Peyer's patch (tissue), 4 donors: ENCODE measurements around the gene ELOVL2. TPM values are rescaled to one million over a fixed set of nuclear protein-coding genes. Genes with fewer than 3 reads are reported as not detected.
"Not testable (repeated sequence)": the region's sequence is repeated elsewhere in the genome, so short reads cannot be mapped to it uniquely, and the experiment has no call there.

Experiments
- DNase-seq, 3 donors: peaks; one replicate each; pipeline ENCODE4 v3.0.0-alpha.2; 2017 to 2019
- H3K27ac ChIP-seq, 4 donors: fragments of 200-600 bp; sonication (generic); one replicate each; pipeline ENCODE4 v1.5.1; 2016 to 2019
- H3K27me3 ChIP-seq, 2 donors: fragments of 200-600 bp; sonication (generic); one replicate each; pipeline ENCODE4 v1.5.1; 2019
- H3K36me3 ChIP-seq, 3 donors: fragments of 200-600 bp; sonication (generic); one replicate each; pipeline ENCODE4 v1.5.1; 2016 to 2019
- H3K4me1 ChIP-seq, 4 donors: fragments of 200-600 bp; sonication (generic); one replicate each; pipeline ENCODE4 v1.5.1; 2016 to 2019
- H3K4me3 ChIP-seq, 4 donors: fragments of 200-600 bp; sonication (generic); 1 replicate in 3 of 4; 2 replicates in 1 of 4; pipeline ENCODE4 v1.5.1; 2016 to 2019; ENCODE audit warnings: mild to moderate bottlenecking in 1 of 4
- H3K9me3 ChIP-seq, 4 donors: fragments of 200-600 bp; sonication (generic); one replicate each; pipeline ENCODE4 v1.5.1; 2016 to 2019; ENCODE audit warnings: mild to moderate bottlenecking in 1 of 4
- POLR2A ChIP-seq, 2 donors: fragments of 450-650 bp; IDR thresholded peaks; one replicate each; pipeline ENCODE4 v1.5.1; 2017; ENCODE audit warnings: antibody characterized with exemption in 2 of 2, mild to moderate bottlenecking in 2 of 2, moderate library complexity in 2 of 2
- total RNA-seq, 4 donors: library from RNA; depleted of rRNA; stranded (reverse); fragments of >200 nt; gene quantifications; one replicate each; pipeline ENCODE4 v1.1.0, GENCODE V29; 2016
- TF ChIP-seq, protein P1 (sequence below), 6 experiments: fragments of 450-650 bp in 4 of 6; fragments of 200-600 bp in 2 of 6; sonication (generic) in 1 of 6; IDR thresholded peaks; one replicate each; pipeline ENCODE4 v1.5.1; 2017 to 2019; ENCODE audit warnings: antibody characterized with exemption in 6 of 6, mild to moderate bottlenecking in 3 of 6, moderate library complexity in 1 of 6

ELOVL2 gene
- total RNA-seq, 4 donors from 2014 or later: 0.18 to 0.27 TPM; not detected in 2

DNA sequence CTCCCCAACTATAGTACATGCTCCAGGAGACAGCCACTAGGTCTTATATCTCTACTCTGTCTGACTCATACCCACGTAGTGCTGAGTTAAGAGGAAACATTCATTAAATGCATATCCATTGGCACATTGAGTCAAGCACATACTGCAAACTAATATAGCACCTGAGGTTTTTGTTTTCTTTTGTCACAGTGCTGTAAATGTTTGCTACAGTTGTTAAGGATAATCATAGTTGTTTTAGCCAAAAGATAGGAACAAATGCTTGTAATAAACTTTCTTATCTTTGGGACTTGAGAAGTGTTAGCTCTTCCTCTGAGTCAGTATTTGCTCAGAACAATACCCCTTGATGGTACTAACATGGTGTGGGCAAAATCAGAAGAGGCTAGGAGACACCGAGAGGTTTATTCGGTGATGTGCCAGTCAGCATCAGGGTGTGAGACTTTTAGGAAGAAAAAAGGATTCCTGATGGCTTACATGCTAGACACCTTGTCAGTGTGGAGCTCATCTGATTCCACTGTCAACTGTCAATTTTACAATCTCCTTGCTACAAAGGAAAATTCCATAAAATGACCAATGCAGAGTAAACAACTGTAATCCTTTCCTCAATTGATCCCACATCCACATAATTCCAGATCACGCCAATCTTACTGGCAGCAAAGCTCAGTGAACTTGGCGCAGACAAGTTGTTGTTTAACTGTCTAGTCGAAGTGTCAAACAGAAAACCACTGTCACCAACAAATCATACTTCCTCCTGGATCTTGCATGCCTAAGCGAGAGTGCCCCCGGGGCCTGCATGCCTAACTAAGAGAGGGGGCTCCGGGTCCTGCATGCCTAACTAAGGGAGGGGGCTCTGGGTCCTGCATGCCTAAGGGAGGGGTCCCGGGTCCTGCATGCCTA is 36.1 kb downstream of the ELOVL2 start:
- TF ChIP-seq, protein P1, sequence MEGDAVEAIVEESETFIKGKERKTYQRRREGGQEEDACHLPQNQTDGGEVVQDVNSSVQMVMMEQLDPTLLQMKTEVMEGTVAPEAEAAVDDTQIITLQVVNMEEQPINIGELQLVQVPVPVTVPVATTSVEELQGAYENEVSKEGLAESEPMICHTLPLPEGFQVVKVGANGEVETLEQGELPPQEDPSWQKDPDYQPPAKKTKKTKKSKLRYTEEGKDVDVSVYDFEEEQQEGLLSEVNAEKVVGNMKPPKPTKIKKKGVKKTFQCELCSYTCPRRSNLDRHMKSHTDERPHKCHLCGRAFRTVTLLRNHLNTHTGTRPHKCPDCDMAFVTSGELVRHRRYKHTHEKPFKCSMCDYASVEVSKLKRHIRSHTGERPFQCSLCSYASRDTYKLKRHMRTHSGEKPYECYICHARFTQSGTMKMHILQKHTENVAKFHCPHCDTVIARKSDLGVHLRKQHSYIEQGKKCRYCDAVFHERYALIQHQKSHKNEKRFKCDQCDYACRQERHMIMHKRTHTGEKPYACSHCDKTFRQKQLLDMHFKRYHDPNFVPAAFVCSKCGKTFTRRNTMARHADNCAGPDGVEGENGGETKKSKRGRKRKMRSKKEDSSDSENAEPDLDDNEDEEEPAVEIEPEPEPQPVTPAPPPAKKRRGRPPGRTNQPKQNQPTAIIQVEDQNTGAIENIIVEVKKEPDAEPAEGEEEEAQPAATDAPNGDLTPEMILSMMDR (IDR thresholded peaks at IDR 0.05): no peak
- TF ChIP-seq POLR2A (IDR thresholded peaks at IDR 0.05): no peak
- Histone ChIP-seq H3K27me3 (no peaks in the 10 kb centered on the region), H3K4me3 (no peak overlapping the region), H3K27ac (no peak overlapping the region), H3K36me3 (no peaks in the 10 kb centered on the region), H3K9me3 (no peaks in the 10 kb centered on the region), H3K4me1 (no peaks in the 10 kb centered on the region)
- DNase-seq: no peak

DNA sequence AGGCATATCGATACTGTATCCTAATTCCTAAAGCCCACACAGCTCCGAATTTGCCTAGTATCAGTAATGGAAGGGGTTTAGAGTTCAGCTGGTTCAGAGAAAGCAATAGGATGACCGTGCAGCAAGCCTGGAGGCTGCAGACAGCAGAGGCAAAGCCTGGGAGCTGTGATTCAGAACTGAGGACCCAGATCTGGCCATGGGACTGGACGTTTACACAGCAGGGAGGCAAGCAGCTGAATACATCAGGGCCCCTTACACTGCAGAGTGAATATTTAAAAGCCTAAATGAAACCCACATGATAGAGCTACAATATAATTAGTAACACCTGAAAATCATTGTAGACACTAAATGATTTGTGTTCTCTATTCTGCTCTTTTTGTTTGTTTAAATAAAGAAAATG is 38.0 kb downstream of the ELOVL2 start:
- Histone ChIP-seq H3K4me3 (no peak overlapping the region), H3K27me3 (no peaks in the 10 kb centered on the region), H3K4me1 (no peaks in the 10 kb centered on the region), H3K27ac (no peak overlapping the region), H3K9me3 (no peaks in the 10 kb centered on the region), H3K36me3 (no peaks in the 10 kb centered on the region)
- TF ChIP-seq, protein P1 (IDR thresholded peaks at IDR 0.05): no peak
- no peak for TF ChIP-seq POLR2A (IDR thresholded peaks at IDR 0.05)
- DNase-seq: no peak

DNA sequence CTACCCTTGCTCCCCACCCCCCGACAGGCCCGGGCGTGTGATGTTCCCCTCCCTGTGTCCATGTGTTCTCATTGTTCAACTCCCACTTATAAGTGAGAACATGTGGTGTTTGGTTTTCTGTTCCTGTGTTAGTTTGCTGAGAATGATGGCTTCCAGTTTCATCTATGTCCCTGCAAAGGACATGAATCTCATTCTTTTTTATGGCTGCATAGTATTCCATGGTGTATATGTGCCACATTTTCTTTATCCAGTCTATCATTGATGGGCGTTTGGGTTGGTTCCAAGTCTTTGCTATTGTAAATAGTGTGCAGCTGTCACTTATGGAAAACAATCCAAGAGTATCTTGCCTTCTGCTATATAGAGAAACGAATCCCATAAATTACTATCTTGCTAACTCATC is 40.8 kb downstream of the ELOVL2 start:
- not testable (repeated sequence) for DNase-seq, H3K4me3 ChIP-seq, H3K4me1 ChIP-seq, H3K9me3 ChIP-seq, H3K36me3 ChIP-seq, H3K27me3 ChIP-seq, H3K27ac ChIP-seq

DNA sequence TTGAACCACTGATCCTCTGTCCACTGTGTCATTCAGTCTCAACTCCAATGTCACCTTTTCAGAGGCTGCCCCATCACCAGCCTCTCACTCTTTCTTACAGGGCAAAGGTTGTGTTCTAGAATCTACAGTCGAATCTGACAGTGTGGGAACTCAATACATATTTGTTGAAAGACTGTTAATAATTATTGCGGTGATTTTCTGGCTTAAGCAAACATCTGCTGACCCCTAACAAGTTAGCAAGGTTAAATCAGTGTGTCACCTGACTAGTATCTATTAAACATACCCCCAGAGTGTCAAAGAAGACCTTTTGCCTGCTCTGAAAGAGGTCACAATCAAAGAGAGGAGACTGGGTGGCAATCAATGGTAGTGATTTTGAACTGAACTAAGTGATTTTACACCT is 41.9 kb downstream of the ELOVL2 start:
- no peaks in the 10 kb centered on the region for H3K36me3 ChIP-seq
- no peaks in the 10 kb centered on the region for H3K4me1 ChIP-seq
- no peak overlapping the region for H3K27ac ChIP-seq
- H3K9me3 ChIP-seq: no peaks in the 10 kb centered on the region
- no peak for TF ChIP-seq POLR2A (IDR thresholded peaks at IDR 0.05)
- TF ChIP-seq, protein P1 (IDR thresholded peaks at IDR 0.05): no peak
- H3K4me3 ChIP-seq: no peak overlapping the region
- H3K27me3 ChIP-seq: no peaks in the 10 kb centered on the region
- DNase-seq: no peak

DNA sequence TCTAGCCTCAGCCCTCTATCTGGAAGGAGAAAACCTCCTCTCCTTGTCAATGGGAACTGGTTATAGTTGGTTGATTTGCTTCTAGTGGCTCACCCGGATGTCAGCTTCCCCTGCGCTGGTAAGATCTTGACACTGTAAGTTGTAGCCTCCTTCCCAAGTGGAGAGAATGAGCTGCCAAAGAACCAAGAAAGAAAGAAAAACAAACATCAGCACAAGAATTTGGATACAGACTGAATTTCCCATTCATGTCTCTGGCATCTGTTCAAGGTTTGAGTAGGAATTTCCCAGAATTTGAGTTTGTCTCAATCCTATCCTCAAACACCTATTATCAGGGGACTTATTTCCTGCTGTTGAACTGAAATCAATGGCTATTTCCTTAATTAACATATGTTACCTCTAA is 44.1 kb downstream of the ELOVL2 start:
- DNase-seq: no peak
- Histone ChIP-seq H3K9me3 (no peaks in the 10 kb centered on the region), H3K36me3 (no peaks in the 10 kb centered on the region), H3K27ac (no peak overlapping the region), H3K4me1 (no peaks in the 10 kb centered on the region), H3K4me3 (no peak overlapping the region), H3K27me3 (no peaks in the 10 kb centered on the region)
- no peak for TF ChIP-seq POLR2A (IDR thresholded peaks at IDR 0.05)
- TF ChIP-seq, protein P1 (IDR thresholded peaks at IDR 0.05): no peak

DNA sequence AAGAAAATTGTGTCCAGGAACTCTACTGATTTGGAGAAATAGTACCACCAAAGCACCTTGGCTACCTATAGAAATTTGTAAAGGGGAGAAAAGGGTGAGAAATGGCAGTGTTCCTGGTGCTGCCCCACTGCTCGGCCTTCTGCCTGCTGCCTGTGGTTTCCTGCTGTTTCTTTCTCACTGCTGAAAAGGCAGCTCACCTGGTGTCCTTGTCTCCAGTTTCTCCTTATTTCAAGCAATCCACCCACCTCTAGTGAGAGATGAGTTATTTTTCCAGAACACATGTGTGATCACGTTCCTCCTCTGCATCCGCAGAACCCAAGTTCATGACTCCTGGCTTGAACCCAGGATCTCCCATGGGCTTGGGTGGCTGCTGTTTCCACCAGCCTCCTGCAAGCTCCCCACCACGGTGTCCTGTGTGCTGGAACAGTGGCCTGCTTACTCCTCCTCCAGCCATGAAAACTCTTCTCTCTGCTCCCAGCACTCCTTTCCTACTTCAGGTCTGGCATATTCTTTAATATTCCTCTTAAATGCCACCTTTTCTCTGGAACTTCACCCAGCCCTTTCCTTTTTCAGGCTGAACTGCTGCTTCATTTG is 48.9 kb downstream of the ELOVL2 start:
- Histone ChIP-seq H3K4me3 (no peak overlapping the region), H3K4me1 (no peaks in the 10 kb centered on the region)

More for the DNA sequence above, 48.9 kb downstream of the ELOVL2 start:
- H3K9me3 ChIP-seq: no peaks in the 10 kb centered on the region
- TF ChIP-seq, protein P1 (IDR thresholded peaks at IDR 0.05): no peak
- no peak for TF ChIP-seq POLR2A (IDR thresholded peaks at IDR 0.05)
- no peak for DNase-seq
- no peaks in the 10 kb centered on the region for H3K27me3 ChIP-seq
- no peak overlapping the region for H3K27ac ChIP-seq
- H3K36me3 ChIP-seq: no peaks in the 10 kb centered on the region
